H1 (cell line): Measurements from ENCODE around the gene ADTRP. TPM values are rescaled to one million over a fixed set of nuclear protein-coding genes. Genes with fewer than 3 reads are reported as not detected.

Experiments used
- CTCF ChIA-PET: fragments of 300-600 bp; sonication (Branson Sonifier 250); formaldehyde crosslinking; loops from one replicate; lab custom pipeline; 2021; ENCODE audit not compliant: partially characterized antibody; lab: Charles Lee
- POLR2A ChIA-PET: fragments of 300-600 bp; sonication (Branson Sonifier 250); formaldehyde crosslinking; loops from one replicate; lab custom pipeline; 2021; ENCODE audit warnings: inconsistent platforms; ENCODE audit not compliant: partially characterized antibody; lab: Charles Lee
- DNase-seq, 2 experiments: peaks; one replicate each; pipeline versions ENCODE4 v3.0.0 to v3.0.0-alpha.2; 2010 to 2022; ENCODE audit warnings: low spot score in 2 of 2, low read depth in 1 of 2, mixed read lengths in 1 of 2
- FAIRE-seq: peaks from 2 replicates; lab custom pipeline; 2011; peaks lifted over from hg19 to GRCh38; lab: Jason Lieb, UNC
- H2AFZ ChIP-seq: 2 replicates; pipeline ENCODE4 v1.8.1; 2012; ENCODE audit warnings: low read length, inconsistent platforms
- H2AK5ac ChIP-seq: 2 replicates; pipeline ENCODE4 v1.6.1; 2013; ENCODE audit warnings: low read depth, low read length
- H2BK120ac ChIP-seq: replicated peaks from 2 replicates; pipeline ENCODE3; 2013; ENCODE audit warnings: low read depth, low read length, inconsistent platforms
- H2BK12ac ChIP-seq: 2 replicates; pipeline ENCODE4 v1.6.1; 2013; ENCODE audit warnings: low read depth, low read length
- H2BK15ac ChIP-seq: 2 replicates; pipeline ENCODE4 v1.6.1; 2013; ENCODE audit warnings: low read length
- H2BK20ac ChIP-seq: 2 replicates; pipeline ENCODE4 v1.6.1; 2013; ENCODE audit warnings: low read length
- H2BK5ac ChIP-seq: 2 replicates; pipeline ENCODE4 v1.6.1; 2013; ENCODE audit warnings: low read depth, low read length
- H3K14ac ChIP-seq: 2 replicates; pipeline ENCODE4 v1.6.1; 2013; ENCODE audit warnings: inconsistent platforms; ENCODE audit not compliant: insufficient read length
- H3K18ac ChIP-seq: 2 replicates; pipeline ENCODE4 v1.6.1; 2013; ENCODE audit warnings: low read length; ENCODE audit errors: extremely low read depth
- H3K23ac ChIP-seq: 2 replicates; pipeline ENCODE4 v1.6.1; 2013; ENCODE audit warnings: inconsistent platforms; ENCODE audit not compliant: insufficient read length
- H3K23me2 ChIP-seq: 2 replicates; pipeline ENCODE4 v1.6.1; 2013; ENCODE audit warnings: low read depth, low read length
- H3K27ac ChIP-seq: 2 replicates; pipeline ENCODE4 v1.6.1; 2011; ENCODE audit warnings: low read depth, low read length, inconsistent platforms
- H3K27me3 ChIP-seq, 4 experiments: replicated peaks in 1 of 4; 1 replicate in 1 of 4; 2 replicates in 3 of 4; pipeline versions ENCODE4 v1.6.1 to v1.8.1; 2011 to 2013; ENCODE audit warnings: low read length in 3 of 4, mild to moderate bottlenecking in 3 of 4, inconsistent platforms in 2 of 4, mixed read lengths in 2 of 4, moderate library complexity in 1 of 4; ENCODE audit not compliant: control insufficient read depth in 3 of 4, insufficient read depth in 3 of 4; ENCODE audit errors: extremely low read depth in 1 of 4
- H3K36me3 ChIP-seq, 4 experiments: 2 replicates each; pipeline versions ENCODE4 v1.6.1 to v1.8.1; 2011 to 2013; ENCODE audit warnings: mild to moderate bottlenecking in 4 of 4, low read length in 3 of 4, moderate library complexity in 2 of 4, control low read depth in 1 of 4, inconsistent platforms in 1 of 4; ENCODE audit not compliant: insufficient read depth in 4 of 4, control insufficient read depth in 2 of 4
- H3K4ac ChIP-seq: replicated peaks from 2 replicates; pipeline ENCODE3; 2013; ENCODE audit warnings: low read length, low read depth, mixed read lengths, inconsistent platforms; ENCODE audit not compliant: insufficient read length
- H3K4me1 ChIP-seq, 4 experiments: replicated peaks in 1 of 4; 1 replicate in 1 of 4; 2 replicates in 3 of 4; pipeline versions ENCODE4 v1.6.1 to v1.8.1; 2011 to 2013; ENCODE audit warnings: low read length in 3 of 4, inconsistent platforms in 2 of 4, mixed read lengths in 1 of 4; ENCODE audit not compliant: insufficient read depth in 4 of 4, control insufficient read depth in 3 of 4
- H3K4me2 ChIP-seq, 2 experiments: 2 replicates each; pipeline versions ENCODE4 v1.6.1 to v1.8.1; 2011 to 2013; ENCODE audit warnings: low read depth in 2 of 2, low read length in 2 of 2, control low read depth in 1 of 2, inconsistent platforms in 1 of 2, mild to moderate bottlenecking in 1 of 2; ENCODE audit not compliant: insufficient read depth in 1 of 2
- H3K4me3 ChIP-seq, 4 experiments: fragments of 200-600, 300-600 bp in 1 of 4; sonication (generic), shearing (Covaris generic), sonication (Bioruptor Twin) in 1 of 4; 2 replicates each; pipeline versions ENCODE4 v1.5.1 to v1.8.1; 2011 to 2016; ENCODE audit warnings: low read length in 4 of 4, low read depth in 3 of 4, control low read depth in 2 of 4, inconsistent platforms in 2 of 4, mild to moderate bottlenecking in 2 of 4, mixed read lengths in 1 of 4, moderate library complexity in 1 of 4; ENCODE audit not compliant: insufficient read depth in 2 of 4; ENCODE audit errors: extremely low read depth in 1 of 4
- H3K56ac ChIP-seq: replicated peaks from 2 replicates; pipeline ENCODE3; 2013; ENCODE audit warnings: low read depth, mild to moderate bottlenecking, mixed read lengths, low read length, inconsistent platforms; ENCODE audit not compliant: insufficient read length
- H3K79me1 ChIP-seq: 2 replicates; pipeline ENCODE4 v1.6.1; 2013; ENCODE audit warnings: low read depth, low read length, control low read depth
- H3K79me2 ChIP-seq, 2 experiments: 2 replicates each; pipeline versions ENCODE4 v1.6.1 to v1.8.1; 2012 to 2013; ENCODE audit warnings: low read length in 2 of 2, mild to moderate bottlenecking in 2 of 2, inconsistent platforms in 1 of 2; ENCODE audit not compliant: insufficient read depth in 2 of 2, control insufficient read depth in 1 of 2
- H3K9ac ChIP-seq, 4 experiments: replicated peaks in 1 of 4; 1 replicate in 1 of 4; 2 replicates in 3 of 4; pipeline versions ENCODE4 v1.6.1 to v1.8.1; 2011 to 2013; ENCODE audit warnings: low read depth in 3 of 4, low read length in 3 of 4, control low read depth in 2 of 4, mild to moderate bottlenecking in 2 of 4, moderate library complexity in 2 of 4, inconsistent platforms in 1 of 4; ENCODE audit errors: extremely low read depth in 1 of 4
- H3K9me3 ChIP-seq, 2 experiments: 2 replicates each; pipeline versions ENCODE4 v1.6.1 to v1.8.1; 2012 to 2013; ENCODE audit warnings: mild to moderate bottlenecking in 2 of 2, moderate library complexity in 2 of 2, control low read depth in 1 of 2, inconsistent platforms in 1 of 2, low read depth in 1 of 2, low read length in 1 of 2, mixed read lengths in 1 of 2; ENCODE audit not compliant: insufficient read depth in 2 of 2
- H4K20me1 ChIP-seq, 2 experiments: replicated peaks in 1 of 2; 2 replicates each; pipeline versions ENCODE3 to v1.8.1; 2011 to 2013; ENCODE audit warnings: inconsistent platforms in 2 of 2, low read length in 2 of 2, mild to moderate bottlenecking in 1 of 2; ENCODE audit not compliant: insufficient read depth in 2 of 2, control insufficient read depth in 1 of 2
- H4K5ac ChIP-seq: 2 replicates; pipeline ENCODE4 v1.6.1; 2013; ENCODE audit warnings: low read length, low read depth, mixed read lengths, inconsistent platforms; ENCODE audit not compliant: insufficient read length
- H4K8ac ChIP-seq: 2 replicates; pipeline ENCODE4 v1.8.0; 2013; ENCODE audit warnings: mild to moderate bottlenecking, moderate library complexity, low read length, inconsistent platforms; ENCODE audit not compliant: insufficient read depth; ENCODE audit errors: extremely low read depth
- H4K91ac ChIP-seq: replicated peaks from 2 replicates; pipeline ENCODE3; 2013; ENCODE audit warnings: low read length, mixed read lengths, inconsistent platforms; ENCODE audit not compliant: insufficient read length
- POU5F1 ChIP-seq: IDR thresholded peaks from 2 replicates; pipeline ENCODE4 v1.6.1; 2011; ENCODE audit warnings: low read depth, mild to moderate bottlenecking, low read length, moderate library complexity
- TAF7 ChIP-seq: optimal IDR thresholded peaks from 2 replicates; pipeline ENCODE3; 2011; ENCODE audit warnings: low read depth, mild to moderate bottlenecking, inconsistent platforms, low read length, moderate library complexity, borderline replicate concordance
- WGBS, 2 experiments: shearing (Covaris generic) in 1 of 2; methylation state at CpG; one replicate each; pipeline versions ENCODE4 v1.1.6 to v1.1.7; 2013 to 2015; ENCODE audit warnings: low lambda C conversion rate in 2 of 2, mixed read lengths in 2 of 2, inconsistent platforms in 1 of 2, low coverage in 1 of 2, missing lambda C conversion rate in 1 of 2; ENCODE audit not compliant: insufficient replicate concordance in 2 of 2, insufficient coverage in 1 of 2, insufficient read length in 1 of 2; ENCODE audit errors: extremely low coverage in 1 of 2, missing lambda C conversion rate in 1 of 2; 5-methylcytosine and 5-hydroxymethylcytosine counted together
- polyA plus RNA-seq, 7 experiments: library from polyadenylated mRNA; depleted of rRNA in 3 of 7; stranded (reverse) in 5 of 7; unstranded in 2 of 7; fragments of >200 nt in 5 of 7; fragments of 200-250 nt in 2 of 7; gene quantifications; 1 replicate in 5 of 7; 2 replicates in 1 of 7; 4 replicates in 1 of 7; pipeline versions ENCODE4 v1.2.1 to v1.2.3, GENCODE V29; 2011 to 2013; ENCODE audit warnings: missing spikeins in 2 of 7, mixed read lengths in 2 of 7
- total RNA-seq: library from RNA; stranded (reverse); fragmentation: NEBNext Ultra II Directional; extraction: Animal tissue kit (Norgen Biotek cat#: 25700); gene quantifications from 2 replicates; pipeline ENCODE4 v1.2.1, GENCODE V29; 2021

The ADTRP gene
- total and polyA plus RNA-seq, 2 of the 8 experiments (the other 6 are each of a cell fraction or from before 2014, with no cell fraction given), result 0.08 to 0.45 TPM

DNA sequence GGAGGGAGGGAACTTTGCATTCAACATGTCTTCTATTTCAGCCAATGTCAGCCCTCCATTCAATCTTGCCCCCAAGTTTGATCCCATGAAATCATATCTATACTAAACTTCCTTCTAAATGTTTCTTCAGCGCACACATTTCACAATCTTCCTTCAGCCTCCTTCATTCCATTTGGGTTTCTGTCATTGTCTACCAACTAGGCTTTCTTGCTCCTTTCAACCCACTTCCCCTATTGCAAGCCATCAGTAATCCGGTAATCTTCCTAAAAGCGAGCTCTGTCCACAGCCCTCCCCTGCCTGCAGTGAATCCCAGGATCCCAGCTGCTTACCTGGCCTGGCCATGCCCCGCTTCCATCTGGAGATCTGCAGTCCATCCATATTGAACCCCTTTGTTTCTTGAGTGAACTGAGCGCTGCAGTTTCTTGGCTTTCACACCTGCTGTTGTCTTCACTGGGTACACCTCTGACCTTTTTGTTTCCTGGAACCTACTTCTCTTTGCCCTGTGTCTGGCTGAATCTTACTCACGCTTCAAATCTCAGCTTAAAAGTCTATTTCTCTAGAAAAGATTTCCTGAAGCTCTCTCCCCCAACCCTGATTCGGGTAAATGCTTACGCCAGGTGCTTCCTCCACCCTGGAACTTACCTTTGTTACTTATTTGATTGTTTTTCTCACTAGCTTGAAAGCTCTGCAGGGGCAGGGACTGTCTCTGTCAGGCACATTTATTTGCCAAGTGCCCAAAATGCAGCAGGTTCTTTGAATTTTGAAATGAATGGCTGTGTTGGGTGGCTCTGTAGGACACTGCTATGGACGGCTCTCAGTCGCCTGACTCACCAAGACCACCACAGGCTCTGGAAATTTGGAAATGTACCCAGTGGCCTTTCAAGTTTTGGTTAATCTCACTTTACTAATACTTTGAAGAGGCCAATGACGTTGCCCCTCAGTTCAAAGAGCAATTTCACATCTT is 50.3 kb downstream of the ADTRP start:
- H2BK120ac ChIP-seq, result no peak overlapping the region
- 0 out of 2 replicates have a peak overlapping the region, but pooled peaks have one; percentile 70 for H2AFZ ChIP-seq
- no peak overlapping the region for H4K8ac ChIP-seq
- no peak overlapping the region for H3K4me3 ChIP-seq
- no peak overlapping the region for H3K9ac ChIP-seq
- no peaks in the 10 kb centered on the region for H3K79me2 ChIP-seq
- no peak overlapping the region for H2BK5ac ChIP-seq
- H3K4ac ChIP-seq, result no peak overlapping the region
- no peak for DNase-seq
- H3K56ac ChIP-seq, result no peak overlapping the region
- H2BK20ac ChIP-seq, result no peak overlapping the region
- no peak overlapping the region for H3K4me2 ChIP-seq
- H3K27me3 ChIP-seq, result no peaks in the 10 kb centered on the region; a peak in 1 of 7 replicates
- H3K36me3 ChIP-seq, result no peaks in the 10 kb centered on the region
- H4K5ac ChIP-seq, result no peak overlapping the region
- no peak for FAIRE-seq
- no peaks in the 10 kb centered on the region for H3K9me3 ChIP-seq
- H4K20me1 ChIP-seq, result no peaks in the 10 kb centered on the region
- H2AK5ac ChIP-seq, result no peak overlapping the region
- H3K23me2 ChIP-seq, result no peaks in the 10 kb centered on the region
- POLR2A ChIA-PET, result no interaction called here
- CTCF ChIA-PET, result no interaction called here
- H2BK15ac ChIP-seq, result no peak overlapping the region
- WGBS, 2 experiments, result 94% methylated on average over 11 of the region's 11 CpGs; no CpG with 5 or more reads in 1 of the 2 experiments
- no peak overlapping the region for H3K14ac ChIP-seq
- no peaks in the 10 kb centered on the region for H3K4me1 ChIP-seq
- TF ChIP-seq POU5F1 (no peak), TAF7 (no peak)
- H4K91ac ChIP-seq, result no peak overlapping the region
- no peak overlapping the region for H3K23ac ChIP-seq
- no peaks in the 10 kb centered on the region for H3K79me1 ChIP-seq
- H3K18ac ChIP-seq, result no peak overlapping the region
- no peak overlapping the region for H3K27ac ChIP-seq
- H2BK12ac ChIP-seq, result no peak overlapping the region
